Testis (tissue), 3 donors: Measurements from ENCODE around the gene FAM241B. TPM values are rescaled to one million over a fixed set of nuclear protein-coding genes. Genes with fewer than 3 reads are reported as not detected.

Experiments
- DNase-seq: peaks from one replicate; pipeline ENCODE4 v3.0.0-alpha.2; 2019
- H3K27ac ChIP-seq, 2 donors: fragments of 200-600 bp; sonication (generic); one replicate each; pipeline ENCODE4 v1.5.1; 2019
- H3K27me3 ChIP-seq: fragments of 200-600 bp; sonication (generic); one replicate; pipeline ENCODE4 v1.5.1; 2019
- H3K36me3 ChIP-seq: fragments of 200-600 bp; sonication (generic); one replicate; pipeline ENCODE4 v1.5.1; 2017; ENCODE audit warnings: low read depth; ENCODE audit errors: missing control alignments
- H3K4me1 ChIP-seq: fragments of 200-600 bp; sonication (generic); one replicate; pipeline ENCODE4 v1.5.1; 2019
- H3K4me3 ChIP-seq, 2 donors: fragments of 200-600 bp; sonication (generic); one replicate each; pipeline ENCODE4 v1.5.1; 2017 to 2019
- H3K9me3 ChIP-seq: fragments of 200-600 bp; sonication (generic); one replicate; pipeline ENCODE4 v1.5.1; 2017
- POLR2A ChIP-seq: fragments of 450-650 bp; IDR thresholded peaks from one replicate; pipeline ENCODE4 v1.6.1; 2017; ENCODE audit warnings: antibody characterized with exemption, mild to moderate bottlenecking, moderate library complexity
- WGBS, 2 donors: methylation state at CpG; one replicate each; pipeline ENCODE4 v1.1.5; 2018; 5-methylcytosine and 5-hydroxymethylcytosine counted together
- intact Hi-C: fragments of 100-400 bp; cut with DNase I; formaldehyde crosslinking; loops from one replicate; pipeline ENCODE4 v1.15.1; 2023; ENCODE audit warnings: low total_unique reads
- polyA plus RNA-seq: library from polyadenylated mRNA; stranded (reverse); fragments of 350-450 nt; fragmentation: Illumina TruSeq; extraction: RNeasy Lipid Tissue Mini Kit (QIAGEN cat#74804); gene quantifications from one replicate; pipeline ENCODE4 v1.2.3, GENCODE V29; 2014; ENCODE audit warnings: low read depth, low replicate concordance; ENCODE audit not compliant: insufficient read depth
- total RNA-seq, 2 donors: library from RNA; depleted of rRNA; stranded (reverse); fragments of >200 nt; gene quantifications; one replicate each; pipeline ENCODE4 v1.2.3, GENCODE V29; 2016
- TF ChIP-seq, protein P1 (sequence below), 3 experiments: fragments of 450-650 bp in 2 of 3; fragments of 200-600 bp in 1 of 3; sonication (generic) in 1 of 3; IDR thresholded peaks; one replicate each; pipeline ENCODE4 v1.5.1; 2016 to 2019; ENCODE audit warnings: antibody characterized with exemption in 3 of 3, mild to moderate bottlenecking in 2 of 3, moderate library complexity in 1 of 3

Gene FAM241B
- total and polyA plus RNA-seq, 3 donors from 2014 or later: 11.6 to 22.8 (median 17.6) TPM

DNA sequence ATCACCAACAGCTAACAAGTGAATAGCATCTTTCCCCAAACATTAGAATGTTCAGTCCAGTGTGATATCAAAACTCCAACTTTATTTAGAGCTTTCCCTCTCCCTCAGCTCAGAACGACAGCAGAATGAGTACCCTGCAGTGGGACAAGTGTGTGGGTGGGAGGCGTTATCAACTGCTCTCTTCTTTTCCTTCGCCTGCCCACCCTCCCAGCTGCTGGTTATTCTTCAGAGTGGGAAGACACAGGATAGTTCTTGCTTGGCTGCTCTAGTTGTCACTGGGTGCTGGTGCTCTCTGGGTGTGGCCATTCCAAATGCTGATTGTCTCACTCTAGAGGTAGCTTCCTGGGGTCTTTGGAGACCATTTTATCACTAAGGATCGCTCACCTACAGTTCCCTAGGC, 13.7 kb upstream of the FAM241B start:
- H3K4me3 ChIP-seq: no peak overlapping the region
- WGBS, 2 donors: 59 to 62% methylated on average over 4 of the region's 4 CpGs
- no peaks in the 10 kb centered on the region for H3K27me3 ChIP-seq
- no peaks in the 10 kb centered on the region for H3K4me1 ChIP-seq
- H3K36me3 ChIP-seq: no peaks in the 10 kb centered on the region
- DNase-seq: no peak
- TF ChIP-seq, protein P1, sequence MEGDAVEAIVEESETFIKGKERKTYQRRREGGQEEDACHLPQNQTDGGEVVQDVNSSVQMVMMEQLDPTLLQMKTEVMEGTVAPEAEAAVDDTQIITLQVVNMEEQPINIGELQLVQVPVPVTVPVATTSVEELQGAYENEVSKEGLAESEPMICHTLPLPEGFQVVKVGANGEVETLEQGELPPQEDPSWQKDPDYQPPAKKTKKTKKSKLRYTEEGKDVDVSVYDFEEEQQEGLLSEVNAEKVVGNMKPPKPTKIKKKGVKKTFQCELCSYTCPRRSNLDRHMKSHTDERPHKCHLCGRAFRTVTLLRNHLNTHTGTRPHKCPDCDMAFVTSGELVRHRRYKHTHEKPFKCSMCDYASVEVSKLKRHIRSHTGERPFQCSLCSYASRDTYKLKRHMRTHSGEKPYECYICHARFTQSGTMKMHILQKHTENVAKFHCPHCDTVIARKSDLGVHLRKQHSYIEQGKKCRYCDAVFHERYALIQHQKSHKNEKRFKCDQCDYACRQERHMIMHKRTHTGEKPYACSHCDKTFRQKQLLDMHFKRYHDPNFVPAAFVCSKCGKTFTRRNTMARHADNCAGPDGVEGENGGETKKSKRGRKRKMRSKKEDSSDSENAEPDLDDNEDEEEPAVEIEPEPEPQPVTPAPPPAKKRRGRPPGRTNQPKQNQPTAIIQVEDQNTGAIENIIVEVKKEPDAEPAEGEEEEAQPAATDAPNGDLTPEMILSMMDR (IDR thresholded peaks at IDR 0.05): no peak
- TF ChIP-seq POLR2A: no peak
- no peaks in the 10 kb centered on the region for H3K9me3 ChIP-seq
- no peak overlapping the region for H3K27ac ChIP-seq
- intact Hi-C loops: no loop called here

DNA sequence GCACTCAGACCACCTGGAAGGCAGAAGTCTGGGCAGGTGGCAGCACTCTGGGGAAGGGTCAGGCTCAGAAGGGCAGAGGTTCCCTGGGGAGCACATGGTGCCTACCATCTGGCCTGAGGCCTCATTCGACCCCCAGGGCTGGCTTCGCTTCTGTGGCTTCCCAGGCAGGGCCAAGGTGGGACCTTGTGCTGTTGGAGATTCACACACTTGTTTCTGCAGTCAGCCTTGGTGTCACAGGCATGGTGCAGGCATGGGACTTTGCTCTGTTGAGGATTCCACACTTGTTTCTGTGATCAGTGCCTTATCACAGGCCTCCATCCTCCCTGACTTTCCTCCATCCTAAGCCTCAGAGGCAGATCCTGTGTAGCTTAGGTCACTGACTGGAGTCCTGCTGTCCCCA, 11.3 kb upstream of the FAM241B start:
- H3K9me3 ChIP-seq: no peaks in the 10 kb centered on the region
- intact Hi-C loops: no loop called here
- no peak overlapping the region for H3K27ac ChIP-seq
- H3K27me3 ChIP-seq: no peaks in the 10 kb centered on the region
- no peaks in the 10 kb centered on the region for H3K4me1 ChIP-seq
- 100% methylated on average over 2 of the region's 2 CpGs; no CpG with 5 or more reads in 1 of the 2 donors for WGBS, 2 donors
- no peak overlapping the region for H3K4me3 ChIP-seq
- DNase-seq: no peak
- no peak for TF ChIP-seq POLR2A
- TF ChIP-seq, protein P1 (IDR thresholded peaks at IDR 0.05): no peak
- no peaks in the 10 kb centered on the region for H3K36me3 ChIP-seq

DNA sequence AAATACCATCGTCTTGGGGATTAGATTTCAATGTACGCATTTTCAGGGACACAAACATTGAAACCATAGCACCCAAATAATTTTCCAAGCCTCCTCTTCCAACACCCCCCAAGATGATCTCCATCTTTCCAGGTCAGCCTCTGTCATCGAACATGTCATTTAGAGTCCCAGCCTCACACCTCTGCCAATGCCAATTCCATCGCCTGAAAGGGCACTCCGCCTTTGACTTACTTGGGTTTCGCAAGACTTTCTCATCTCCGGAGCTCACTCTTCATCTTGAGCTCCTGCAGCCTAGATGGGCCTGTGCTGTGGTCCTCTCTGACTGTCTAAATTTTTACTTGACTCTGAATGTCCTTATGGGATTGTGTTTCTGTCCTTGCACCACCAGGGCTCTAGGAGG, 10.4 kb upstream of the FAM241B start:
- Histone ChIP-seq H3K36me3 (no peaks in the 10 kb centered on the region), H3K4me3 (no peak overlapping the region), H3K9me3 (no peaks in the 10 kb centered on the region), H3K4me1 (no peaks in the 10 kb centered on the region), H3K27ac (no peak overlapping the region), H3K27me3 (no peaks in the 10 kb centered on the region)
- 87 to 92% methylated on average over 7 of the region's 7 CpGs for WGBS, 2 donors
- TF ChIP-seq, protein P1 (IDR thresholded peaks at IDR 0.05): no peak
- no peak for TF ChIP-seq POLR2A
- intact Hi-C loops: no loop called here
- DNase-seq: no peak

DNA sequence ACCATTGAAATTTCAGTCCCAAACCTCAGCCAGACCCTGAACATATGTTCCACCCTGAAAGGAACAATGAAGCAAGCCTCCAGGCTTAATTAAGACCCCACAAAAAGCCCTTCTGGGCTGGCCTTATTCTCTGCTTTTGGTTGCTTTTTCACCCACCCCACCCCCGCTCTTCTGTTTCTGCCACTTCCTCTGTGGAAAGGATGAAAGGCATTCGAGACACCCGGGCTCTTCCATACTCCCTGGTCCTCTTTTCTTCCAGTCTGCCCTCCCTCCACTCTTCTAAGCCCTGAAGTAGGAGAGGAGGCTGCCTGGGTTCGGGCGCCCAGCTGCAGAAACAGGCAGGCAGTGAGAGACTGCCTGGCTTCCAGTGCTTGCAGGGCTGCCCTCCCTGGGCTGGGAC, 9.4 kb upstream of the FAM241B start:
- H3K9me3 ChIP-seq: no peaks in the 10 kb centered on the region
- intact Hi-C loops: no loop called here
- H3K36me3 ChIP-seq: no peaks in the 10 kb centered on the region
- H3K4me3 ChIP-seq: no peak overlapping the region
- TF ChIP-seq, protein P1 (IDR thresholded peaks at IDR 0.05): no peak
- no peak for TF ChIP-seq POLR2A
- H3K27ac ChIP-seq: no peak overlapping the region
- 54 to 56% methylated on average over 5 of the region's 5 CpGs for WGBS, 2 donors
- no peak for DNase-seq
- no peaks in the 10 kb centered on the region for H3K27me3 ChIP-seq
- H3K4me1 ChIP-seq: no peaks in the 10 kb centered on the region

DNA sequence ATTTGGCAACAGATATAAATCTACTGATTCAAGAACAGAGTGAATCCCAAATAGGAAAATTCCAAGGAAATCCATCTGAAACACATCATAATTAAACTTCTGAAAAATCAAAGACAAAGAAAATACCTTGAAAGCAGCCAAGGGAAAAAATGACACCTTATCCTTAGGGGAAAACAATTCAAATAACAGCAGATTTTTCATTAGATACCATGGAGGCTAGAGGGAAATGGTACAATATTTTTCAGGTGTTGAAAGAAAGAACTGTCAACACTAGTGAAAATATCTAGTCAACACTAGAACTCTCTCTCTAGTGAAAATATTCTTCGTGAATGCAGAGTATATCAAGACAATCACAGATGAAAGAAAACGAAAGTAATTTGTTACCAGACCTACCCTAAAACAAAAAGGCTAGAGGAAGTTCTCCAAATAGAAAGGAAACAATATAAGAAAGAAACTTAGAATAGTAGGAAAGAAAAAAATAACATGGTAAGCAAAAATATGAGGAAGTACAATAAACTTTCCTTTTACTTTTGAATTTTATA, 5.7 kb upstream of the FAM241B start:
- TF ChIP-seq POLR2A: no peak
- TF ChIP-seq, protein P1 (IDR thresholded peaks at IDR 0.05): no peak
- Histone ChIP-seq H3K4me1 (no peaks in the 10 kb centered on the region), H3K36me3 (no peaks in the 10 kb centered on the region), H3K27ac (no peak overlapping the region), H3K27me3 (no peaks in the 10 kb centered on the region), H3K9me3 (no peaks in the 10 kb centered on the region), H3K4me3 (no peak overlapping the region)
- 60 to 64% methylated on average over 2 of the region's 2 CpGs for WGBS, 2 donors
- intact Hi-C loops: no loop called here
- no peak for DNase-seq
